Measurements from ENCODE around the gene ATOSA. TPM values are rescaled to one million over a fixed set of nuclear protein-coding genes. Genes with fewer than 3 reads are reported as not detected.

ATOSA gene
- total and polyA plus RNA-seq, 2 of the 13 experiments (the other 11 are each of a cell fraction or from before 2014, with no cell fraction given): 6.6 to 16.3 TPM

DNA sequence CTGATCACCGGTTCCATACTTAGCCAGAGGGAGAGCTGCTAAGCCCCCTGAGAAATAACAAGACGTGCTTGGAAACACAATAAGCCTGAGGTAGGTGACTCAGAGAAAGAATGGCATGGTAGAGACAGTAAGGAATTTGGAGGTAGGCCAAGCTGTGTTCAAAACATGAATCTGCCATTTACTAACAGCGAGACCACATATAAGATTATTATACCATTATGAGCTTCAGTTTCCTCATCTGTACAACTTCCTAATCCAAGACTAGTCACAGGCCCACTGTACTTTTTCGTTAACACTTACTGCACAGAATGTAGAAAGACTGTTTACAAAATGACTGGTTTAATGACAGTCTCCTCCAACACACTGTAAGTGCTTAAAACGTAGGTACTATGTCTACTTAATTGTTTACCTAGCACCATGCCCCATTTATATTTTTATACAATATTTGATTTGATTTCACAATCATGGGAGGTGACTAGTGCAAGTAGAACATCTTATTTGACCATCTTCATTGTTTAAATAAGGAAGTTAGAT lies 25.7 kb downstream of the ATOSA start:
- no TSS peak for BruUV-seq (replicated peaks)
- ATAC-seq (no peak), FAIRE-seq (no peak), DNase-seq (ENCODE audit: low spot score) (no peak)
- H3K9ac ChIP-seq (ENCODE audit: insufficient read depth, low read depth, low read length): no peak overlapping the region
- no peak overlapping the region for H3K4me2 ChIP-seq (ENCODE audit: low read depth, low read length)
- ChIA-PET CTCF (ENCODE audit: low intra/inter-chr PET ratio, low total read pairs) (no interaction called here), POLR2A (no interaction called here)
- peaks cover 17% of the 10 kb centered on the region for H3K4me1 ChIP-seq (ENCODE audit: insufficient read depth, low read length)
- intact Hi-C loops (cut with micrococcal nuclease; ENCODE audit: unreplicated experiment) (loop anchor here (2.0 to 5.0 kb wide), 2 partner anchors 79 to 683 kb away; partner anchors contain the start of gene LEO1), in situ Hi-C loops (cut with HindIII; ENCODE audit: extremely low pct_ligation_motif_present, low pct_unique_long_range_greater_than_20kb) (no loop called here)
- no peaks in the 10 kb centered on the region for H3K36me3 ChIP-seq (replicated peaks in 1 of 2; ENCODE audit: control insufficient read depth in 1 of 2, insufficient read depth in 2 of 2, low read length in 2 of 2)
- H3K79me2 ChIP-seq (ENCODE audit: insufficient read depth, low read length): no peaks in the 10 kb centered on the region
- no peak overlapping the region for H2AFZ ChIP-seq (ENCODE audit: low read length)
- no peaks in the 10 kb centered on the region for H3K9me3 ChIP-seq (ENCODE audit: low read length)
- WGBS (ENCODE audit: low lambda C conversion rate): 87% methylated on average over 5 of the region's 5 CpGs
- H3K4me3 ChIP-seq (replicated peaks in 1 of 3; ENCODE audit: insufficient read depth in 1 of 3, low read depth in 2 of 3, low read length in 3 of 3): no peak overlapping the region
- H4K20me1 ChIP-seq (ENCODE audit: insufficient read depth, low read length): no peaks in the 10 kb centered on the region
- H3K27me3 ChIP-seq (ENCODE audit: control insufficient read depth in 1 of 2, insufficient read depth in 2 of 2, low read length in 2 of 2): no peaks in the 10 kb centered on the region
- H3K27ac ChIP-seq (ENCODE audit: extremely low read length, insufficient read depth, low read length): no peak overlapping the region
- TF ChIP-seq ZNF136 (CRISPR knock-in tag; IDR thresholded peaks at IDR 0.05; ENCODE audit: low read depth) (no peak), ZMYM2 (CRISPR knock-in tag; IDR thresholded peaks at IDR 0.05) (no peak), DR1 (CRISPR knock-in tag; IDR thresholded peaks at IDR 0.05) (no peak), SP5 (CRISPR knock-in tag; IDR thresholded peaks at IDR 0.05; ENCODE audit: borderline replicate concordance, low read depth) (no peak), ZNF3 (CRISPR knock-in tag; IDR thresholded peaks at IDR 0.05) (no peak), ATAD3A (CRISPR knock-in tag; IDR thresholded peaks at IDR 0.05) (no peak), ZBTB1 (CRISPR knock-in tag; IDR thresholded peaks at IDR 0.05; ENCODE audit: borderline replicate concordance) (no peak), NFE2 (CRISPR knock-in tag; IDR thresholded peaks at IDR 0.05) (no peak), ZMYM4 (CRISPR knock-in tag; IDR thresholded peaks at IDR 0.05) (no peak)
- TF ChIP-seq, protein P1, sequence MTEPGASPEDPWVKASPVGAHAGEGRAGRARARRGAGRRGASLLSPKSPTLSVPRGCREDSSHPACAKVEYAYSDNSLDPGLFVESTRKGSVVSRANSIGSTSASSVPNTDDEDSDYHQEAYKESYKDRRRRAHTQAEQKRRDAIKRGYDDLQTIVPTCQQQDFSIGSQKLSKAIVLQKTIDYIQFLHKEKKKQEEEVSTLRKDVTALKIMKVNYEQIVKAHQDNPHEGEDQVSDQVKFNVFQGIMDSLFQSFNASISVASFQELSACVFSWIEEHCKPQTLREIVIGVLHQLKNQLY (CRISPR knock-in tag; IDR thresholded peaks at IDR 0.05): no peak

DNA sequence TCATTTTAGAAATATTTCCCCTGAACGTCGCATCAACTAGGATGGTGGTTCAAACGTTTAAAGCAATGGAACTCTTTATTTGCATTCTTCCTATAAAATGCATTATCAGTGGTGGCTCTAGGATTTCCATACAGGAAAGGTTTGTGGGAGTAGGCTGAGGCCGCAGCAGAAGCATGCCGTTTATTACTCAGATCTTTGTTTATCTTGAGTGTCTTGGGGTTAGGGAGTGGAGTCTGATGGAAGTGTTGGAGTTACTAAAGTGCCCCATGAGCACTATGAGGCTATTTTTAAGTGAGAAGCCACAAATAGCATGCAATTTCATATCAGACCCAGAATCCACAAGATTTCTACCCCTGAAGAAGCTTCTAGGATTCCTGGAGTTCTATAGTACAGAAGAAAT lies 26.2 kb downstream of the ATOSA start:
- H4K20me1 ChIP-seq (ENCODE audit: insufficient read depth, low read length): no peaks in the 10 kb centered on the region
- WGBS (ENCODE audit: low lambda C conversion rate): 71% methylated on average over 5 of the region's 5 CpGs
- no peaks in the 10 kb centered on the region for H3K27me3 ChIP-seq (ENCODE audit: control insufficient read depth in 1 of 2, insufficient read depth in 2 of 2, low read length in 2 of 2)
- no peaks in the 10 kb centered on the region for H3K9me3 ChIP-seq (ENCODE audit: low read length)
- FAIRE-seq (no peak), DNase-seq (ENCODE audit: low spot score) (no peak), ATAC-seq (no peak)
- no peaks in the 10 kb centered on the region for H3K36me3 ChIP-seq (replicated peaks in 1 of 2; ENCODE audit: control insufficient read depth in 1 of 2, insufficient read depth in 2 of 2, low read length in 2 of 2)
- no peak overlapping the region for H3K27ac ChIP-seq (ENCODE audit: extremely low read length, insufficient read depth, low read length)
- no peak overlapping the region for H3K4me2 ChIP-seq (ENCODE audit: low read depth, low read length)
- ChIA-PET CTCF (ENCODE audit: low intra/inter-chr PET ratio, low total read pairs) (no interaction called here), POLR2A (no interaction called here)
- peaks cover 17% of the 10 kb centered on the region for H3K4me1 ChIP-seq (ENCODE audit: insufficient read depth, low read length)
- H3K79me2 ChIP-seq (ENCODE audit: insufficient read depth, low read length): no peaks in the 10 kb centered on the region
- no peak overlapping the region for H3K9ac ChIP-seq (ENCODE audit: insufficient read depth, low read depth, low read length)
- BruUV-seq (replicated peaks): no TSS peak
- H2AFZ ChIP-seq (ENCODE audit: low read length): no peak overlapping the region
- intact Hi-C loops (cut with micrococcal nuclease; ENCODE audit: unreplicated experiment): loop anchor here (1.0 to 5.0 kb wide), 3 partner anchors 25 to 682 kb away; partner anchors contain the start of gene LEO1
- in situ Hi-C loops (cut with HindIII; ENCODE audit: extremely low pct_ligation_motif_present, low pct_unique_long_range_greater_than_20kb): no loop called here
- H3K4me3 ChIP-seq (replicated peaks in 1 of 3; ENCODE audit: insufficient read depth in 1 of 3, low read depth in 2 of 3, low read length in 3 of 3): no peak overlapping the region
- TF ChIP-seq ZKSCAN1 (IDR thresholded peaks at IDR 0.05; ENCODE audit: low read length): no peak
- TF ChIP-seq, protein P2, sequence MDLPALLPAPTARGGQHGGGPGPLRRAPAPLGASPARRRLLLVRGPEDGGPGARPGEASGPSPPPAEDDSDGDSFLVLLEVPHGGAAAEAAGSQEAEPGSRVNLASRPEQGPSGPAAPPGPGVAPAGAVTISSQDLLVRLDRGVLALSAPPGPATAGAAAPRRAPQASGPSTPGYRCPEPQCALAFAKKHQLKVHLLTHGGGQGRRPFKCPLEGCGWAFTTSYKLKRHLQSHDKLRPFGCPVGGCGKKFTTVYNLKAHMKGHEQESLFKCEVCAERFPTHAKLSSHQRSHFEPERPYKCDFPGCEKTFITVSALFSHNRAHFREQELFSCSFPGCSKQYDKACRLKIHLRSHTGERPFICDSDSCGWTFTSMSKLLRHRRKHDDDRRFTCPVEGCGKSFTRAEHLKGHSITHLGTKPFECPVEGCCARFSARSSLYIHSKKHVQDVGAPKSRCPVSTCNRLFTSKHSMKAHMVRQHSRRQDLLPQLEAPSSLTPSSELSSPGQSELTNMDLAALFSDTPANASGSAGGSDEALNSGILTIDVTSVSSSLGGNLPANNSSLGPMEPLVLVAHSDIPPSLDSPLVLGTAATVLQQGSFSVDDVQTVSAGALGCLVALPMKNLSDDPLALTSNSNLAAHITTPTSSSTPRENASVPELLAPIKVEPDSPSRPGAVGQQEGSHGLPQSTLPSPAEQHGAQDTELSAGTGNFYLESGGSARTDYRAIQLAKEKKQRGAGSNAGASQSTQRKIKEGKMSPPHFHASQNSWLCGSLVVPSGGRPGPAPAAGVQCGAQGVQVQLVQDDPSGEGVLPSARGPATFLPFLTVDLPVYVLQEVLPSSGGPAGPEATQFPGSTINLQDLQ (CRISPR knock-in tag; IDR thresholded peaks at IDR 0.05): no peak
- TF ChIP-seq, protein P3, sequence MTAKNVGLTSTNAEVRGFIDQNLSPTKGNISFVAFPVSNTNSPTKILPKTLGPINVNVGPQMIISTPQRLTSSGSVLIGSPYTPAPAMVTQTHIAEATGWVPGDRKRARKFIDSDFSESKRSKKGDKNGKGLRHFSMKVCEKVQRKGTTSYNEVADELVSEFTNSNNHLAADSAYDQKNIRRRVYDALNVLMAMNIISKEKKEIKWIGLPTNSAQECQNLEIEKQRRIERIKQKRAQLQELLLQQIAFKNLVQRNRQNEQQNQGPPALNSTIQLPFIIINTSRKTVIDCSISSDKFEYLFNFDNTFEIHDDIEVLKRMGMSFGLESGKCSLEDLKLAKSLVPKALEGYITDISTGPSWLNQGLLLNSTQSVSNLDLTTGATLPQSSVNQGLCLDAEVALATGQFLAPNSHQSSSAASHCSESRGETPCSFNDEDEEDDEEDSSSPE (CRISPR knock-in tag; IDR thresholded peaks at IDR 0.05): no peak
- no peak for TF ChIP-seq NCOR1 (IDR thresholded peaks at IDR 0.05; ENCODE audit: borderline replicate concordance, low read length)

Data from HepG2 (cell line).